GM10266 (cell line): ENCODE data around the gene KIAA1217.

Experiments
- DNase-seq: peaks from one replicate; pipeline ENCODE4 v3.0.0; 2012; ENCODE audit errors: extremely low spot score
- CTCF ChIP-seq: IDR thresholded peaks from 2 replicates; pipeline ENCODE4 v1.5.1; 2012; ENCODE audit warnings: mild to moderate bottlenecking, low read depth; ENCODE audit not compliant: control insufficient read depth, insufficient read depth; ENCODE audit errors: missing control alignments

KIAA1217 gene

GRCh38 chr10:24467136-24467535 lies 258.2 kb downstream of the KIAA1217 start:
- no peak for TF ChIP-seq CTCF
- DNase-seq = no peak

DNA sequence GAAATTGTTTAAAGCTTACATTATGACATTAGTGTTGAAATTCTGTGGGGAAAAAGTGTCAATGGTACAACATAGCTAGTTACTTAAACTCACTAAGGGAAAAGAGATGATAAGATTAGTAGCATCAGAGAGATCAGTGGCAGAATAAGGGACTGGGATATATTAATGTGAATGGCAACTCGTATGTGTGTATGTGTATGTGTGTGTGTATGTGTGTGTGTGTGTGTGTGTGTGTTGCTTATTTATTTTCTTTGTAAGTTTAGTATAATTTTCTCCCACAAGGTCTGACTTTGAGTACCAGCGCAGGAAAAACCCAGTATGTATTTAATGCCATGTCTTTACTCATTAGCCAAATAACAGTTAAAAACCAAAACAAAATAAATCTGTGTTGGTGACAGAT lies 258.7 kb downstream of the KIAA1217 start:
- DNase-seq = no peak
- no peak for TF ChIP-seq CTCF

GRCh38 chr10:24468281-24468751 lies 259.4 kb downstream of the KIAA1217 start:
- no peak for DNase-seq
- no peak for TF ChIP-seq CTCF

DNA sequence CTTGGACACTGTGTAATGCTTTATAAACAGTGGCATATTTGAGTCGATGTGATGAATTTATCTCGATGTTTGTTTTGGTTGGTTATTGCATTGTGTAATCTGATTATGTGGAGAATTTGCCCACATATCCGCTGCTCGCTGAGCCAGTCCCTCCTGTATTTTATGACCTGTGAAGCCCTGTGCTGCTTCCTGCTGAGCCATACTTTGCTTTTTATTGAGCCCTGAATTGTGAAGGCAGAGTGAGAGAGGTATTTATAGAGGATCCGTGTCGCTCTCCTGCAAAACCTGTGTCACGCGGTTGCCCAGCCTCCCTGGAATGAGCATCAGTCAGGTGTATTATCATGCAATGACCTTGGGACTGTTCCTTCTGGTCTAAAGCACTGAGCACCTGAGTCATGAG lies 261.1 kb downstream of the KIAA1217 start:
- DNase-seq = no peak
- no peak for TF ChIP-seq CTCF

GRCh38 chr10:24475598-24475997 lies 266.7 kb downstream of the KIAA1217 start:
- TF ChIP-seq CTCF = no peak

DNA sequence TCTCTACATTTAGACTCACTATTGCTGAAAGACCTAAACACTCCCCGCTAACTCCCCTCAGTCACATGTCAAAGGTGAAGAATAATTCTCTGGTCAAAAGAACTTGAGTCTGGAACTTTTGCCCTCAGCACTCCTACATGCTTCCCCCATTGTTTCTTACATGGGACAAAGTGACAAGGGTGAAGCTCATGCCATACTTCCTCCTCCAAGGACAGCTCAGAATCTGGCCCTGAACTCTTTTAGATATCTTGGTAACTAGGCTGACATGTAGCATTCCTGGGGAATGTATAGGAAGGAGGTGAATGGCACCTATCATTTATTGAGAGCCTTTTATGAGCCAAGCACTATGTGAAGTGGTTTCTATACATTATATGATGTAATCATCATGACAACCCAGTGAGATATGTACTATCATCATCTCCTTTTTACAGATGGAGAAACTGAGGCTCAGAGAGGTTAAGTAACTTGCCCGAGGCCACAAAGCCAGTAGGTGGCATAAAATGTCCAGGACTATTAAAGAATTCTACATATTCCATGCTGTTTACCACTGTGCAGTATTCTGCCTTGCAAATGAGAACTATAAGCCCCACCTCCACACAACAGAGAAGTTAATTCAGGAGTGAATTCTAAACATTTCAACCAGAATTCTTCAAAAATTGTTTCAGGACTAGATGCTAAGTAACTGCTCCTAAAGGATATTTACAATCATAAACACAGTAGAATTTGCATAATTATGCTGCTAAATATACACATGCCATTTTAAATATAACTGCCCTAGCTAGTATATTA lies 268.2 kb downstream of the KIAA1217 start:
- no peak for TF ChIP-seq CTCF
- DNase-seq = no peak

More at GRCh38 chr10:24475598-24475997, 266.7 kb downstream of the KIAA1217 start:
- no peak for DNase-seq

GRCh38 chr10:24477915-24478314 lies 269.0 kb downstream of the KIAA1217 start:
- no peak for TF ChIP-seq CTCF
- DNase-seq = no peak
